ENCODE measurements around the gene ZIC1.

Gene ZIC1

DNA sequence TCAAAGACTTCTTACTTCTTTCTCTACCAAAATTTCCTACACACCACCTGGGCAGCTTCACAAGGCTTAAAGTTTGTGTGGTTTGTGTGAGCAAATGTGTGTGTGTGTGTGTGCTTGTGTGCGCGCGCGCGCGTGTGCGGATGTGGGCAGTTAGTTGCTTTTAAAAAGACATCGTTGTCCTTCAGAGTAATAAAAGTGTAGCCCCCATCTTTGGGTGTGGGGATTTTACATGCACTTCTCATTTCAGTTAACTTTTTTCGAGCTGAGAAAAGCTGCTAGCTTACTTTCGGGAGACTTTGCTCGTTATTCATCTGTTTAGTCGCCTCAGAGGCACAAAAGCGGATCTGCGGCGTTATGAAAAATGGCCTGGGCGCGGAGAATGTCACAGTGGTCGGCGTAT is 38.8 kb upstream of the ZIC1 start:
- no peak overlapping the region for H3K4me3 ChIP-seq (ENCODE audit: low read depth, low read length)
- H3K4me1 ChIP-seq, result no peaks in the 10 kb centered on the region
- H3K27me3 ChIP-seq, result peaks cover 80% of the 10 kb centered on the region
- TF ChIP-seq, protein P1, sequence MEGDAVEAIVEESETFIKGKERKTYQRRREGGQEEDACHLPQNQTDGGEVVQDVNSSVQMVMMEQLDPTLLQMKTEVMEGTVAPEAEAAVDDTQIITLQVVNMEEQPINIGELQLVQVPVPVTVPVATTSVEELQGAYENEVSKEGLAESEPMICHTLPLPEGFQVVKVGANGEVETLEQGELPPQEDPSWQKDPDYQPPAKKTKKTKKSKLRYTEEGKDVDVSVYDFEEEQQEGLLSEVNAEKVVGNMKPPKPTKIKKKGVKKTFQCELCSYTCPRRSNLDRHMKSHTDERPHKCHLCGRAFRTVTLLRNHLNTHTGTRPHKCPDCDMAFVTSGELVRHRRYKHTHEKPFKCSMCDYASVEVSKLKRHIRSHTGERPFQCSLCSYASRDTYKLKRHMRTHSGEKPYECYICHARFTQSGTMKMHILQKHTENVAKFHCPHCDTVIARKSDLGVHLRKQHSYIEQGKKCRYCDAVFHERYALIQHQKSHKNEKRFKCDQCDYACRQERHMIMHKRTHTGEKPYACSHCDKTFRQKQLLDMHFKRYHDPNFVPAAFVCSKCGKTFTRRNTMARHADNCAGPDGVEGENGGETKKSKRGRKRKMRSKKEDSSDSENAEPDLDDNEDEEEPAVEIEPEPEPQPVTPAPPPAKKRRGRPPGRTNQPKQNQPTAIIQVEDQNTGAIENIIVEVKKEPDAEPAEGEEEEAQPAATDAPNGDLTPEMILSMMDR (IDR thresholded peaks at IDR 0.05; ENCODE audit: low read depth, low read length), result no peak
- H3K9me3 ChIP-seq, result no peaks in the 10 kb centered on the region
- no peak for DNase-seq
- no peaks in the 10 kb centered on the region for H3K36me3 ChIP-seq

GRCh38 chr3:147371140-147371539 is 38.0 kb upstream of the ZIC1 start:
- Histone ChIP-seq H3K4me1 (no peaks in the 10 kb centered on the region), H3K4me3 (ENCODE audit: low read depth, low read length) (no peak overlapping the region), H3K27me3 (peaks cover 83% of the 10 kb centered on the region), H3K36me3 (no peaks in the 10 kb centered on the region), H3K9me3 (no peaks in the 10 kb centered on the region)
- TF ChIP-seq, protein P1 (IDR thresholded peaks at IDR 0.05; ENCODE audit: low read depth, low read length), result no peak
- no peak for DNase-seq

DNA sequence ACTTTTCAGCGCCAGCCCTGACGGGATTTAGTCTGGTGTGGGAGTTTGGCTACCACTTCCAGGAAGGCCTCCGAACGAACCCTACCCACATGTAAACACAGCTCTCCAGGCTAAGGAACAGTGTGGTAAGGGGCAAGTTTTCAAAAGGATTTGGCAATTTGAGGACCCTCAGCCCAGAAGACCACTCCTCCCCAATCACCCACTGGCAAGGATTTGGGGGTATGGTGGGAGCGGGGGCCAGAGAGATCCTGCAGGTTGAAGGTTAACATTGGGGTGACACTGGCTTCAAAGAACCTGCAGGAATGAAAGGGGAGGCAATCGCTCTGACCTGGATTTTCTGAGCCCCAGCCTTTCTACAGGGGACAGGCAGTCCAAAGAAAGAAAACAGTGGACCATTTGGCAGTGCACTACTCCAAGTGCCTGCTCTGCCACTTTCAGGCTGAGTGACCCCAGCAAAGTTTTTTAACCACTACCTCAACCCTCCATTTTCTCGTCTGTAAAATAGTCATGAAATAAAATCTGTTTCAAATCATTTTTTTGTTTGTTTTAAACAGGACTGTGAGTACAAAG is 37.3 kb upstream of the ZIC1 start:
- TF ChIP-seq, protein P1 (IDR thresholded peaks at IDR 0.05; ENCODE audit: low read depth, low read length), result no peak
- Histone ChIP-seq H3K9me3 (no peaks in the 10 kb centered on the region), H3K36me3 (no peaks in the 10 kb centered on the region), H3K4me1 (no peaks in the 10 kb centered on the region), H3K27me3 (peaks cover 83% of the 10 kb centered on the region), H3K4me3 (ENCODE audit: low read depth, low read length) (no peak overlapping the region)
- DNase-seq, result no peak

DNA sequence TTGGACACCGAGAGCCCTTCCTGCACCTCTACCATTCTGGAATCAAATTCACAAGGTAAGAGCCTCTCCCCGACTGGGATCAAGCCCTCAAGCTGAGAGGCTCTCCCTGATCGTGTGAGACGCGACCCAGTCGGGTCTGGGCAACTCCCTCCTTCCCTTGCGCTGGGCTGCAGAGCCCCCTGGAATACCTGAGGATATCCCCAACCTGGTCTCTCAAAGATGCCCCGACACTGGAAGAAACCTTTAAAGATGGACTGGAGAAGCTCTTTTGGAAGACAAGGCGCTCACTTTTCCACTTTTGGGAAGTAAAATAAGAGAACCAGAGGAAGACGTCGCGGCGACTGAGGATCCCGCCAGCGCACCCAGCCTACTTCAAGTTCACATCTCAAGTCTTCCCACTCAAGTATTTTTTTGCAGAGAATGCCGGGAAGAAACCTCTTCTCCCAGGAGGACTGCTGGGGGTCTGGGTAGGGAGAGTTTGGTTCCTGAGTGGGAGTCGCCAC is 36.6 kb upstream of the ZIC1 start:
- TF ChIP-seq, protein P1 (IDR thresholded peaks at IDR 0.05; ENCODE audit: low read depth, low read length), result no peak
- H3K4me1 ChIP-seq, result no peaks in the 10 kb centered on the region
- no peaks in the 10 kb centered on the region for H3K9me3 ChIP-seq
- H3K27me3 ChIP-seq, result peaks cover 83% of the 10 kb centered on the region
- no peaks in the 10 kb centered on the region for H3K36me3 ChIP-seq
- no peak for DNase-seq
- H3K4me3 ChIP-seq (ENCODE audit: low read depth, low read length), result no peak overlapping the region

DNA sequence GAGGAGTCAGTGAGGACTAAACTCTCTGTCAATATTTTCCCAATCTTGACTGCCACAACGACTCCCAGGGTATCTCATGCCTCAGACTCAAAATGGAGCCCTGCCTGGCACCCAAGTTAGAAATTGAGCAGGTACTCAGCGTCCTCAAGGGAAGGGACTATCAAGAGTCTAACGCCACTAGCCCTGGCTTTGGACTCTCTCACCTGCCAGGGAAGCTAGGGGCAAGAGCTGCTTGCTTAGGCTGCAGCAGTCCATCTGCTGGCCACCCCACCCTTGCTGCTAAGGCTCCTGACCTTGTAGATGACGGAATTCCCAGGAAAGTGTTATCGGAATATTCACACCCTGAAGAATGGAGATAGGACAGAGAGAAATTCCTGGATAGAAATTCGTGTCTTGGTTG is 35.9 kb upstream of the ZIC1 start:
- TF ChIP-seq, protein P1 (IDR thresholded peaks at IDR 0.05; ENCODE audit: low read depth, low read length), result no peak
- Histone ChIP-seq H3K9me3 (no peaks in the 10 kb centered on the region), H3K4me3 (ENCODE audit: low read depth, low read length) (no peak overlapping the region), H3K27me3 (peaks cover 83% of the 10 kb centered on the region), H3K36me3 (no peaks in the 10 kb centered on the region), H3K4me1 (no peaks in the 10 kb centered on the region)
- DNase-seq, result no peak

All from BE2C (cell line).